Activated CD8-positive, alpha-beta T cell treated with anti-CD3 and anti-CD28 coated beads, Interleukin-2, amount 10 ng/mL, durations not matched to agents 7 days and 5 days (primary cell): ENCODE measurements around the gene NOXO1. TPM values are rescaled to one million over a fixed set of nuclear protein-coding genes. Genes with fewer than 3 reads are reported as not detected.
"Not testable (repeated sequence)": the region's sequence is repeated elsewhere in the genome, so short reads cannot be mapped to it uniquely, and the experiment has no call there.

Experiments used
- ATAC-seq: fragments of 150-1000 bp; cut with Tn5 transposase; one replicate; pipeline ENCODE4 v1.10.0; 2021; ENCODE audit warnings: moderate library complexity
- CTCF ChIA-PET: fragments of 350-600 bp; sonication (Branson Sonifier 250); formaldehyde crosslinking; loops from one replicate; lab custom pipeline; 2021; ENCODE audit warnings: antibody characterized with exemption; lab: Charles Lee
- POLR2A ChIA-PET: fragments of 350-600 bp; sonication (Branson Sonifier 250); formaldehyde crosslinking; loops from one replicate; lab custom pipeline; 2021; ENCODE audit warnings: antibody characterized with exemption; lab: Charles Lee
- DNase-seq: peaks from one replicate; pipeline ENCODE4 v3.0.0-alpha.2; 2020
- H3K27ac Mint-ChIP-seq: one replicate; pipeline ENCODE4 v1.8.0; 2021; ENCODE audit warnings: mild to moderate bottlenecking, mixed read lengths
- H3K27me3 Mint-ChIP-seq: one replicate; pipeline ENCODE4 v1.8.0; 2021; ENCODE audit warnings: low read depth, mixed read lengths
- H3K36me3 Mint-ChIP-seq: one replicate; pipeline ENCODE4 v1.8.0; 2021; ENCODE audit warnings: low read depth, mixed read lengths
- H3K4me1 Mint-ChIP-seq: one replicate; pipeline ENCODE4 v1.8.0; 2021; ENCODE audit warnings: low read depth, mixed read lengths
- H3K4me3 Mint-ChIP-seq: one replicate; pipeline ENCODE4 v1.8.0; 2021; ENCODE audit warnings: mild to moderate bottlenecking, mixed read lengths
- H3K9me3 Mint-ChIP-seq: one replicate; pipeline ENCODE4 v1.8.0; 2022; ENCODE audit warnings: mixed read lengths; ENCODE audit not compliant: insufficient read depth
- total RNA-seq, 2 experiments: library from RNA; stranded (reverse); gene quantifications; one replicate each; pipeline ENCODE4 v1.2.3, GENCODE V29; 2021

NOXO1 gene
- total RNA-seq, 2 experiments from 2014 or later: not detected

- peaks cover 46% of the 10 kb centered on the region for H3K36me3 Mint-ChIP-seq
- CTCF ChIA-PET: interaction anchor here (0.7 to 1.7 kb wide), 4 partner anchors 18 to 102 kb away, joined by 3 to 4 read pairs (median 4); partner anchors contain the start of gene GFER
These were observed 15.8 kb downstream of the NOXO1 start for GRCh38 chr16:1965396-1966001.

GRCh38 chr16:1964506-1965395 is 16.5 kb downstream of the NOXO1 start, which contains the start of gene RPS2:
RPS2 (minus strand) TSS chr16:1964826; CDS start chr16:1964625, 201 bp downstream.
- Mint-ChIP-seq H3K36me3 (peaks cover 50% of the 10 kb centered on the region), H3K27ac (peak within 1 kb of the TSS; percentile 96), H3K27me3 (no peaks in the 10 kb centered on the region), H3K4me1 (peaks cover 47% of the 10 kb centered on the region), H3K4me3 (peak within 1 kb of the TSS; percentile 96), H3K9me3 (no peaks in the 10 kb centered on the region)
- CTCF ChIA-PET: interaction anchor here (0.6 to 1.9 kb wide), 4 partner anchors 19 to 101 kb away, joined by 3 to 6 read pairs (median 4); partner anchors contain the start of genes GFER and MSRB1
- ATAC-seq: peak; percentile 83
- POLR2A ChIA-PET: interaction anchor here (0.6 to 4.3 kb wide), 29 partner anchors 9 to 1376 kb away, joined by 3 to 44 read pairs (median 5); partner anchors contain the start of genes FAHD1, GFER, HAGH and KCTD5
- peak; percentile 99 for DNase-seq

More at GRCh38 chr16:1965396-1966001, 15.8 kb downstream of the NOXO1 start:
- Mint-ChIP-seq H3K27ac (peak overlapping the region; percentile 96), H3K27me3 (no peaks in the 10 kb centered on the region), H3K4me3 (peak overlapping the region; percentile 96), H3K9me3 (no peaks in the 10 kb centered on the region), H3K4me1 (peaks cover 44% of the 10 kb centered on the region)
- ATAC-seq (peak; percentile 4), DNase-seq (no peak)
- POLR2A ChIA-PET: interaction anchor here (0.6 to 4.3 kb wide), 22 partner anchors 11 to 545 kb away, joined by 3 to 44 read pairs (median 6); partner anchors contain the start of genes FAHD1, GFER, MAPK8IP3 and MLST8

GRCh38 chr16:1963806-1964505 is 17.3 kb downstream of the NOXO1 start:
- H3K27ac Mint-ChIP-seq: peak overlapping the region; percentile 95
- H3K36me3 Mint-ChIP-seq: peaks cover 50% of the 10 kb centered on the region
- ChIA-PET POLR2A (interaction anchor here (0.6 to 4.3 kb wide), 24 partner anchors 8 to 1375 kb away, joined by 3 to 44 read pairs (median 6); partner anchors contain the start of genes FAHD1, GFER, HAGH and KCTD5), CTCF (interaction anchor here (0.6 to 1.9 kb wide), 3 partner anchors 20 to 40 kb away, joined by 3 to 6 read pairs (median 4); partner anchors contain the start of genes GFER and MSRB1)
- H3K4me3 Mint-ChIP-seq: peak overlapping the region; percentile 96
- no peaks in the 10 kb centered on the region for H3K27me3 Mint-ChIP-seq
- DNase-seq (peak; percentile 59), ATAC-seq (peak; percentile 9)
- no peaks in the 10 kb centered on the region for H3K9me3 Mint-ChIP-seq
- H3K4me1 Mint-ChIP-seq: peaks cover 49% of the 10 kb centered on the region

- Mint-ChIP-seq H3K36me3 (peaks cover 50% of the 10 kb centered on the region), H3K27ac (peak overlapping the region; percentile 95), H3K4me1 (peaks cover 51% of the 10 kb centered on the region), H3K4me3 (peak overlapping the region; percentile 96)
- ChIA-PET POLR2A (interaction anchor here (1.1 to 4.3 kb wide), 4 partner anchors 9 to 193 kb away, joined by 3 to 44 read pairs (median 6); partner anchors contain the start of genes SYNGR3, TBL3 and TRAF7), CTCF (interaction anchor here (1.3 kb wide), 1 partner anchor 256 kb away, joined by 4 read pairs; the partner anchor contains the start of gene MAPK8IP3)
- not testable (repeated sequence) for H3K27me3 Mint-ChIP-seq, DNase-seq, ATAC-seq, H3K9me3 Mint-ChIP-seq
These were observed 18.8 kb downstream of the NOXO1 start for GRCh38 chr16:1962161-1963153.

GRCh38 chr16:1961651-1962067 is 19.6 kb downstream of the NOXO1 start:
- ChIA-PET CTCF (interaction anchor here (0.9 to 1.3 kb wide), 2 partner anchors 10 to 256 kb away, joined by 3 to 4 read pairs; partner anchors contain the start of genes MAPK8IP3 and TBL3), POLR2A (interaction anchor here (0.6 to 1.3 kb wide), 4 partner anchors 9 to 783 kb away, joined by 3 to 6 read pairs (median 3); partner anchors contain the start of gene TRAF7)
- peaks cover 50% of the 10 kb centered on the region for H3K36me3 Mint-ChIP-seq
- DNase-seq (peak; percentile 35), ATAC-seq (no peak)
- H3K27me3 Mint-ChIP-seq: no peaks in the 10 kb centered on the region
- no peaks in the 10 kb centered on the region for H3K9me3 Mint-ChIP-seq
- H3K4me3 Mint-ChIP-seq: peak overlapping the region; percentile 96
- H3K4me1 Mint-ChIP-seq: peaks cover 51% of the 10 kb centered on the region
- H3K27ac Mint-ChIP-seq: peak overlapping the region; percentile 95

GRCh38 chr16:1960665-1961630 is 20.3 kb downstream of the NOXO1 start:
- POLR2A ChIA-PET: interaction anchor here (0.6 to 2.5 kb wide), 9 partner anchors 10 to 784 kb away, joined by 3 to 19 read pairs (median 3); partner anchors contain the start of genes MSRB1, TBL3 and TRAF7
- CTCF ChIA-PET: interaction anchor here (0.9 to 1.5 kb wide), 4 partner anchors 11 to 255 kb away, joined by 3 to 5 read pairs (median 4); partner anchors contain the start of genes MAPK8IP3, MSRB1 and TBL3
- H3K4me1 Mint-ChIP-seq: peaks cover 50% of the 10 kb centered on the region
- DNase-seq (peak; percentile 40), ATAC-seq (no peak)
- H3K4me3 Mint-ChIP-seq: peak overlapping the region; percentile 95
- H3K27me3 Mint-ChIP-seq: no peaks in the 10 kb centered on the region
- no peaks in the 10 kb centered on the region for H3K9me3 Mint-ChIP-seq
- peaks cover 50% of the 10 kb centered on the region for H3K36me3 Mint-ChIP-seq
- H3K27ac Mint-ChIP-seq: peak overlapping the region; percentile 95

- H3K27me3 Mint-ChIP-seq: no peaks in the 10 kb centered on the region
- DNase-seq: peak; percentile 92
- peaks cover 45% of the 10 kb centered on the region for H3K4me1 Mint-ChIP-seq
- H3K27ac Mint-ChIP-seq: peak within 1 kb of the TSS; percentile 95
- H3K36me3 Mint-ChIP-seq: peaks cover 41% of the 10 kb centered on the region
- H3K4me3 Mint-ChIP-seq: peak within 1 kb of the TSS; percentile 95
- ChIA-PET POLR2A (interaction anchor here (1.0 to 2.5 kb wide), 4 partner anchors 9 to 190 kb away, joined by 3 to 19 read pairs (median 8); partner anchors contain the start of genes MSRB1 and TBL3), CTCF (interaction anchor here (1.4 kb wide), 1 partner anchor 16 kb away, joined by 4 read pairs; the partner anchor contains the start of gene MSRB1)
- no peaks in the 10 kb centered on the region for H3K9me3 Mint-ChIP-seq
- ATAC-seq: peak; percentile 76
These were observed 21.8 kb downstream of the NOXO1 start, which contains the start of gene NDUFB10 for GRCh38 chr16:1959269-1960039. NDUFB10 (plus strand) TSS chr16:1959538; CDS start chr16:1959625, 87 bp downstream.

- peaks cover 40% of the 10 kb centered on the region for H3K4me1 Mint-ChIP-seq
- no peaks in the 10 kb centered on the region for H3K9me3 Mint-ChIP-seq
- POLR2A ChIA-PET: interaction anchor here (2.5 kb wide), 1 partner anchor 12 kb away, joined by 19 read pairs; the partner anchor contains the start of gene TBL3
- no peaks in the 10 kb centered on the region for H3K27me3 Mint-ChIP-seq
- ATAC-seq (no peak), DNase-seq (no peak)
- peak overlapping the region; percentile 95 for H3K4me3 Mint-ChIP-seq
- H3K27ac Mint-ChIP-seq: peak overlapping the region; percentile 95
- H3K36me3 Mint-ChIP-seq: peaks cover 36% of the 10 kb centered on the region
- CTCF ChIA-PET: no interaction called here
These were observed 22.5 kb downstream of the NOXO1 start for GRCh38 chr16:1958715-1959268.
